Fibroblast of upper back skin (primary cell): Measurements from ENCODE around the gene NUP210.

Experiments used
- DNase-seq: peaks from one replicate; pipeline ENCODE4 v3.0.0-alpha.2; 2013

NUP210 gene

GRCh38 chr3:13318626-13319470 lies 101.3 kb downstream of the NUP210 start:
- DNase-seq, result no peak

DNA sequence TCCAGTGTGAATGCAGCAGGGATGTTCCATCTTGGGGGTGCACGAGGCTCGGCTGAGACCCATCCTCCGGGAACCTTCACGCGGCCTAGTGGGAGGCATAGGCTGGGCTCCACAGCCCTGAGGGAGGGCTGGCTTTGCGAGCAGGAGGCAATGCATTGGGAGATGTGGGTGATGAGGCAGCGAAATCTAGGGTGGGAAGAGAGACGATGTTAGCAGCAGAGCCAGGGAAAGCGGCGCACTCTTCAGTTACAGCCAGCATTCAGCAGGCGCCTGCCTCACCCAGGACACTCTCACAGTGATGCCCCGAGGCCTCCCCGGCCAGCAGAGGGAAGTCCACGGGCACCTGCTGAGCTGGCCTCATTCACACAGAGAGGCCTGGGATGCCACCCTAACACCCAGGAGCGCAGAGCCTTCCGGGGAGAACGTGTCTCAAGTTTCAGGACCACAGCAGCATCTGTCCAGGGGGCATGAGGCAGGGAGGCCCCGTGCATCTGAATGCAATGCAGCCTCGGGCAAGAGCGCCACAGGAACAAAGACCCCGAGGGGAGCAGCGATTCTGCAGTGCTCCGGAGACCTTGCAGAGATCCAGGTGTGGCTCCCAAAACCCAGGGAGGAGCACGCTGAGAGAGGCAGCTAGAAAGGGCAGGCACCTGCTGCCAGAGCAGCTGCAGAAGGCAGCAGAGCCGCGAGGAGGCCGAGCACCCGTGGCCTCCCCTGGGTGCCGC lies 102.4 kb downstream of the NUP210 start:
- DNase-seq, result no peak

DNA sequence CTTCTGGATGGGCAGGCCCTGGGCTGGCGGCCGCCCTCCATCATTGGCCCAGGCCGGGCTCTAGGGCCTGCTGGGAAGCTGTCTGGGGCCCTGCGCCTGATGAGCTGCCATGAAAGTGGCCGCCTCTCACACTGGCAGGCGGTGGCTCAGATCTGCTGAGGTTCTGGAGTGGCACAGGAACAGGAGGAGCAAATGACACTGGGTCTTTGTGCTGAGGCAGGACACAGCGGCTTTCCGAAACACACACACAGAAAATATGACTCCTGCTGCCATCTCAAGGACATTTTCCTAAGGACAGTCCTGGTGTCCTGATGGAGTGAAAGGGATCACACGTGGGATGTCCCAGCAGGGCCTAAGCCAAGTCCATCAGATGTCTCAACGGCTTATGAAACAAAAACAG lies 103.5 kb downstream of the NUP210 start:
- DNase-seq, result no peak

- no peak for DNase-seq
These were observed 105.2 kb downstream of the NUP210 start for GRCh38 chr3:13314877-13315276.

DNA sequence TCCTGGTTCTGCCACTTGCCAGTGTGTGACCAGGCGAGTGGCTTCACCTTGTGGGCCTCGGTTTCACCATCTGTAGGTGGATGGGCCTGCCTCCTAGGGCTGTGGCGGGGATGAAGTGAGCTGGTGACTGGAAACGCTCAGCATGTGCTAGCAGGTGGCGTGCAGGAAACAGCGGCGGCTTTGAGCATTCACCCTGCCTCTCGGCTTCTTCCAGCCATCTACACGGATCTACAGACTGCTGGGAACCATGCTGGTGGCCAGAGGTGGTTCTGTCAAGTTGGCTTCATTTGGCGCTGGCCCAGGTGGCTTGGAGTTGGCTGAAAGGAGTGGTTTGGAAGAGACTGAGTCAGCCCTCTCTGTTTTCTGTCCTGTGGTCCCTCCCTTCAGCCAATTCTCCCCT lies 106.3 kb downstream of the NUP210 start:
- DNase-seq, result no peak

GRCh38 chr3:13309004-13309403 lies 111.1 kb downstream of the NUP210 start:
- no peak for DNase-seq

- no peak for DNase-seq
These were observed 111.7 kb downstream of the NUP210 start for GRCh38 chr3:13308380-13308801.

DNA sequence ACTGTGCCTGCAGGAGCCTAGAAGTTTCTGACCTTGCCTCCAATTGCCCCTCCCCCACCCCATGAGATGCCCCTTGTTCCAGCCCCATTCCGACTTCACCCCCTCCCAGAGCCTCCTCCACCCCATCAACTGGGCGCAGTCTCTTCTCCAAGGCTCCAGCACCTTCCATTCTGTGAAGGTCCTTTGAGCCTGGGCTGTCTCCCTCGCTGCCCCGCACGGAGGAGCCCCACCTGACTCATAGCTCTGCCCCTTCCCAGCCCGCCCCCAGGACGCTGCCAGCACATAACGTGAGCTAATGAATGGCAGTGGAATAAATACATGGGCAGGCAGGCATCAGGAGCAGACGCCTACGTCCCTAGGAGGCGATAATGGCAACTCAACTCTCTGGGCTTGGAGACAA lies 113.1 kb downstream of the NUP210 start:
- no peak for DNase-seq

GRCh38 chr3:13305623-13306022 lies 114.5 kb downstream of the NUP210 start:
- no peak for DNase-seq

DNA sequence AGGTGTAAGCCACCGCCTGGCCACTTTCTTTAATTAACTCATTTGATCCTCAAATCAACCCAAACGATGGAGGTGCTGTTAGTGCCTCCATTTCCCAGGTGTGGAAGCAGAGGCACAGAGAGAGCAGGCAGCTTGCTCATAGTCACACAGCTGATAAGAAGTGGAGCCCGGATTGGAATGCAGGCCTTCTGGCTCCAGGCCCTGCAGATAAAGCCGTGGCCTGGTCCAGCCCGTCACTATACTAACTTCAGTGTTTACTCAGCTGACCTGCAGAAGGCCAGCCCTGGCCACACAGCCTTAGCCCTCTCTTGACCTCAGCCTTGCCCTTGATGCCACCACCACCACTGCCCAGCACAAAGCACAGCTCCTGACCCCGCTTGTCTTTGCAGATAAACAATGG lies 116.7 kb downstream of the NUP210 start:
- DNase-seq, result no peak

DNA sequence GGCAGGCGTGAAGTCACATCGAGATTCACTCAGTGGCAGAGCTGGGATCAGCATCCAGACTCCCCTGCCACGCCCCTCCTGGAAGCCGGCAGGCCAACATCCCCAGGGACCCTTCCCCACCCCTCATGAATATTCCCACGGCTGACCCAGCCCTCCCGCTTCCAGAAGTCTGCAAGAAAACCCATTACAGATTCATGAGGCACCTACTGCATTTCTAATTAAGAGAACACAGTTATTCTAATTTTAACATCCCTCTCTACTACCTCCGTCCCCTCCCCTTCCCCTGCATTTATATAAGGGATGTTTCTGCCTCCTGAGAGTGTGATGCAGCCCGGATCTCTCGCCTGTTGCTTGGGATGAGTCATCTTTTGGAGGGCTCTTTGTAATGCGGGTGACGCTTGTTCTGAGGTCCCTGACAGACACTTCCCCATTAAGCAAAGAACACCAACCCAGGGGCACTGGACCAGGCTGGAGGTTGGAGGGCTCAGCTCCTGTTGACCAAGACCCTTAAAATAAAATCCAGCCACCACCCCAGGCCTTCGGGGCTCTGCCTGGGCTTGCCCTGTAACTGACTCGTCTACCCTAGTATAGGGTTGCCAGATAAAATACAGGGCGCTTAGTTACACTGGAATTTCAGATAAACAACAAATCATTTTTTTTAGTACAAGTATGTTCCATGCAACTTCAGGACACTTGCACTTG lies 118.7 kb downstream of the NUP210 start:
- peak; percentile 46 for DNase-seq

DNA sequence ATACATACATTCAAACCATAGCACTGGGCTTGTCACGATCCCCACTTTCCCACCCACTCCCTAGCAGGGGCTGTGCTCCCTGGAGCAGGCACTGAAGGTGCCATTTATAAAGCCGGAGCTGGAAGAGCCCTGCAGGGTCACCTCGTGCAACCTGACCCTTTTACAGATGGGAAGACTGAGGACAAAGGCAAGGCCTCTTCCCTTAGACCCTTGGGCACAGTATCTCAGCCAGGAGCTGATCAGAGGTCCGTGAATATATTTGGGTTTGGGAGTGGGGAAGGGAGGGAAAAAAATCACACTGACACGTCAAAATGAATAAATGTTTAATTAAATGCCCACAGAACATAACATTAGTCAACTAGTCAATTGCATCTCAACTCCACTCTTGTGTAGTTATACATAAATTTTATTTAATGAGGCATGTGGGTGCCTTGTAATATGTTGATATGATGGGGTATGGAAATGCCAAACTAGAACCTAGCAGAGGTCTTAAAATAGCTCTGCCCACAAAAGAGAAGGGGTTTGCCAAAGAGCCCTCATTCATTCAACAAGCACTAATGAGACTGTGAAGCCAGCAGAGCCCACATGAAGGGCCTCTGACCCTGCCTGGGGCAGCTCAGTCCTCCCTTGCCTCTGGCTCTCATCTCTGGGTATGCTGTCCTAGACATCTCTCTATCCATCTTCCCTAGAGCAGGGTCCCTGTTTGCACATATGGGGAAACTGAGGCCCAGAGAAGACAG lies 119.4 kb downstream of the NUP210 start:
- no peak for DNase-seq

- DNase-seq, result no peak
These were observed 120.5 kb downstream of the NUP210 start for GRCh38 chr3:13299531-13300155.

DNA sequence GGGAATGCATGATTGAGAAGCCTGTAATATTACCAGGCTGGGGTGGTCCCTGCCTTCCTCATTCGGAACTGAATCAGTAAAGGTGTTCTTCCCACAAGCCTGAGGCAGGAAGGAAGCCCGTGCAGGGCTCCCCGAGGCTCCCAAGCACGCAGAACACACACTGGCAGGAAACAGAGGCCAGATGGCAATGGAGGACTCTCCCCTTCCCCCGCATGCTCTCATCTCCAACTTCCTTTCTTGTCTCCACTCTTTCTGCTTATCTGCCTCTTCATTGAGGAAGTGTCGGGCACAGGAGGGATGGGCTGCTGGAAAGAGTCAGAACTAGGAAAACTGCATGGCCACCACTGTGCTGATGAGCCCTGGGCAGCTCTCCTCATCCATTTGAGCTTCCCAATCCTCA lies 123.5 kb downstream of the NUP210 start:
- DNase-seq, result no peak

- DNase-seq, result no peak
These were observed 125.4 kb downstream of the NUP210 start for GRCh38 chr3:13294442-13295351.

GRCh38 chr3:13292375-13292774 lies 127.7 kb downstream of the NUP210 start:
- DNase-seq, result no peak

DNA sequence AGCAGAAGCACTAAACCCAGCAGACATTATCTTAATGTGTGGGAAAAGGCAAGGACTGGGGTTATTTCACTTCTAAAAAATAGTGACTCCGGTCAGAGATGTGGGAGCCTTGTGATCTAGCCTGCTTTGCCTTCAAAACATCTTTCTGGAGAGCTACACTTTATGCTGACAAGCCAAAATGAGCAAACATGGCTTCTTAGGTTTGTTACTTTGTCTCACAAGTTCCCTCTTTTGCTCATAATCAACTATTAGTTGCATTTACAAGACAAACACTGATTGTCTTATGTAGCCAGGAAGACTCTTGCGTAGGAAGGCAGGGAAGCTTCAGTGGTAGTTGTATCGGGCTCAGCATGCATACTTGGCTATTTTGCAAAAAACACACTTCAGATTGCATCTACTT lies 129.2 kb downstream of the NUP210 start:
- no peak for DNase-seq

DNA sequence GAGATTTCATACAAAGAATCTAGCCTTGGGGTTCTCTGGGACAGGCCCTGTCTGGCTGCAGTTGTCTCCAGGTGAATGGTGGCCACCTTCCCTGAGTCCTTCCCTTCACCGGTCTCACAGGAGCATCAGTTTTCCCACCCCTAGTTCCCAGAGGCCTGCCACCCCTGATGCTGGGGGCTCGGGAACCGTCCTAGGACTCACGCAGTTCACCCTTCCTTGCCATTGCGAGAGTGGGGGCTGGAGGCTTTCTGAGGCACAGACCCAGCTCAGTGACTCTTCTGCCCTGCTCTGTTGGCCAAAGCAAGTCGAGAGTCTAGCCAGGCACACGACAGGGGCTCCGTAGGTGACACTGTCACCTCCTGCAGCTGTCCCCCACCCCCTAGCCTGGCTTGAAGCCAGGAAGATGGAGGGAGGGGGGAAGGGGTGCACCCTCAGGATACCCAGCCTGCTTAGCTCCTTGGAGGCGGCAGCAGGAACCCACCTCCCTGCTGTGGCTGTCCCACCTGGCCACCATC lies 130.3 kb downstream of the NUP210 start:
- no peak for DNase-seq

DNA sequence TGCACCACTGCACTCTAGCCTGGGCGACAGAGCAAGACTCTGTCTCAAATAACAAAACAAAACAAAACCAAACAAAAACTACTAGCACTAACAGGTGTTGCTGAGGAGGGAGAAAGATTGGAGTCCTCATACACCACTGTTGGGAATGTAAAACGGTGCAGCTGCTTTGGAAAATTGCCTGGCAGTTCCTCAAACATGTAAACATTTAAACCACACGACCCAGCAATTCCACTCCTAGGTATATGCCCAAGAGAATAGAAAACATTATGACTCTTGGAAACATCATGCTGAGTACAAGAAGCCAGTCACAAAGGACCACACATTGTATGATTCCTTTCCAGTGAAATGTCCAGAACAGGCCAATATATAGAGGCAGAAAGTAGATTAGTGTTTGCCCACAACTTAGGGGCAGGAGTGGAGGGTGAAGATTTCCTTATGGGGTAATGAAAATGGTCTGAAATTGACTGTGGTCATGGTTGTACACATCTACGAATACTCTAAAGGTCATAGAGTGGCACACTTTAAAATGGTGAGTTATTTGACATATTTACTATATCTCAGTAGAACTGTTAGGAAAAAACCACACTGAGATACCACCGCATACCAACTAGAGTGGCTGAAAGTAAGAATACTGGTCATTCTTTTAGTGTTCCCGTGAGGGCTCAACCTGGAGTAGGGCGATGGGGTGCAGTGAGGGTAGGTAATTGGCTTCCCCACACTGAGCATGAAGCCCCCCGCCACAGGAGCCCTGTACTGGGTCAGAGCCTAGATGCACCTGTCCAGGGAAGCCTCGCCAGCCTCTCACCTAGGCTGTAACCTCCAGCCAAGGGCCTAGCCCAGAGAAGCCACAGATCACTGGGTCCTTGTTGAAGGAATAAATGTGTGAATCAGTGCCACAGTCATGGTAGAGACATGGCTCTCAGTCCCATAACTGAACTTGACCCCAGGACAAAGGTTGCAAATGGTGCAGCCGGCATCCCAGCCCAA lies 131.1 kb downstream of the NUP210 start:
- no peak for DNase-seq

GRCh38 chr3:13287833-13288232 lies 132.3 kb downstream of the NUP210 start:
- DNase-seq, result no peak
